CD4-positive, alpha-beta T cell (primary cell): Measurements from ENCODE around the gene SEMA3F. TPM values are rescaled to one million over a fixed set of nuclear protein-coding genes. Genes with fewer than 3 reads are reported as not detected.

Experiments used
- ATAC-seq: fragments of 200-7000 bp; cut with Tn5 transposase; one replicate; pipeline ENCODE4 v1.10.0; 2022; ENCODE audit warnings: mild to moderate bottlenecking; ENCODE audit not compliant: poor library complexity
- CTCF ChIA-PET: fragments of 350-600 bp; sonication (Branson Sonifier 250); formaldehyde crosslinking; loops from one replicate; lab custom pipeline; 2021; ENCODE audit warnings: antibody characterized with exemption, inconsistent platforms; lab: Charles Lee
- POLR2A ChIA-PET: fragments of 350-600 bp; sonication (Branson Sonifier 250); formaldehyde crosslinking; loops from one replicate; lab custom pipeline; 2021; ENCODE audit warnings: antibody characterized with exemption, inconsistent platforms; lab: Charles Lee
- DNase-seq, 14 experiments: peaks; one replicate each; pipeline ENCODE4 v3.0.0-alpha.2; 2013 to 2020; ENCODE audit warnings: mixed read lengths in 2 of 14
- H3K27ac ChIP-seq, 2 donors: one replicate each; pipeline versions ENCODE4 v1.5.1 to v1.7.0; 2013; ENCODE audit warnings: low read length in 2 of 2, low read depth in 1 of 2, mild to moderate bottlenecking in 1 of 2
- H3K27me3 ChIP-seq, 2 experiments: 1 replicate in 1 of 2; 2 replicates in 1 of 2; pipeline versions ENCODE4 v1.6.1 to v1.7.0; 2013; ENCODE audit warnings: low read length in 2 of 2, control low read depth in 1 of 2, mild to moderate bottlenecking in 1 of 2, moderate library complexity in 1 of 2; ENCODE audit not compliant: insufficient read depth in 2 of 2, control insufficient read depth in 1 of 2
- H3K36me3 ChIP-seq: one replicate; pipeline ENCODE4 v1.6.1; 2013; ENCODE audit warnings: low read length, control low read depth; ENCODE audit not compliant: insufficient read depth
- H3K4me1 ChIP-seq: one replicate; pipeline ENCODE4 v1.6.1; 2013; ENCODE audit warnings: low read length, control low read depth; ENCODE audit not compliant: insufficient read depth
- H3K4me3 ChIP-seq: one replicate; pipeline ENCODE4 v1.5.1; 2013; ENCODE audit warnings: mild to moderate bottlenecking, low read length, moderate library complexity
- H3K9me3 ChIP-seq, 2 experiments: 1 replicate in 1 of 2; 2 replicates in 1 of 2; pipeline versions ENCODE4 v1.6.1 to v1.7.0; 2013; ENCODE audit warnings: low read length in 2 of 2, mild to moderate bottlenecking in 2 of 2, control low read depth in 1 of 2, moderate library complexity in 1 of 2; ENCODE audit not compliant: control insufficient read depth in 1 of 2, insufficient read depth in 1 of 2
- H3K27ac Mint-ChIP-seq: one replicate; pipeline ENCODE4 v1.8.0; 2020; ENCODE audit warnings: mixed read lengths
- H3K27me3 Mint-ChIP-seq: one replicate; pipeline ENCODE4 v1.8.0; 2021; ENCODE audit warnings: mixed read lengths
- H3K36me3 Mint-ChIP-seq: one replicate; pipeline ENCODE4 v1.8.0; 2021; ENCODE audit warnings: low read depth, mixed read lengths
- H3K4me1 Mint-ChIP-seq: one replicate; pipeline ENCODE4 v1.8.0; 2021; ENCODE audit warnings: low read depth, mixed read lengths
- H3K4me3 Mint-ChIP-seq: one replicate; pipeline ENCODE4 v1.8.0; 2020; ENCODE audit warnings: mild to moderate bottlenecking, mixed read lengths
- H3K9me3 Mint-ChIP-seq: one replicate; pipeline ENCODE4 v1.8.0; 2020; ENCODE audit warnings: mixed read lengths
- CTCF ChIP-seq: fragments of 200-600 bp; IDR thresholded peaks from one replicate; pipeline ENCODE4 v1.8.0; 2022; ENCODE audit warnings: antibody characterized with exemption, mild to moderate bottlenecking
- intact Hi-C, 2 experiments: fragments of 100-400 bp; cut with DNase I in 1 of 2; cut with micrococcal nuclease in 1 of 2; formaldehyde crosslinking; loops; one replicate each; pipeline versions ENCODE4 v1.15.1 to v1.9.0; 2023 to 2025; cut with DNase I, micrococcal nuclease
- total RNA-seq, 174 experiments: library from RNA in 2 of 174; stranded (reverse) in 2 of 174; gene quantifications; one replicate each; pipeline ENCODE4 v1.2.3 and lab custom pipeline; 2021 to 2026

Gene SEMA3F
- total RNA-seq, 2 experiments from 2014 or later, result 0.22 to 1.1 TPM

GRCh38 chr3:50163572-50164455 is 8.7 kb downstream of the SEMA3F start:
- Histone ChIP-seq H3K4me3 (no peak overlapping the region), H3K27me3 (no peaks in the 10 kb centered on the region), H3K4me1 (no peaks in the 10 kb centered on the region), H3K36me3 (no peaks in the 10 kb centered on the region), H3K27ac (no peak overlapping the region), H3K9me3 (no peaks in the 10 kb centered on the region)
- DNase-seq (no peak), ATAC-seq (no peak)
- ChIA-PET CTCF (no interaction called here), POLR2A (no interaction called here)
- no peaks in the 10 kb centered on the region for H3K4me1 Mint-ChIP-seq
- no peaks in the 10 kb centered on the region for H3K36me3 Mint-ChIP-seq
- no peak overlapping the region for H3K4me3 Mint-ChIP-seq
- H3K27ac Mint-ChIP-seq, result no peak overlapping the region
- intact Hi-C loops, result loop anchor here in 1 of 2 experiments (10.0 kb wide), 1 partner anchor 231 kb away; no protein-coding TSS in a partner anchor
- H3K27me3 Mint-ChIP-seq, result peaks cover 3% of the 10 kb centered on the region
- no peak for TF ChIP-seq CTCF
- no peaks in the 10 kb centered on the region for H3K9me3 Mint-ChIP-seq

GRCh38 chr3:50164481-50164880 is 9.4 kb downstream of the SEMA3F start:
- H3K4me3 Mint-ChIP-seq, result no peak overlapping the region
- Histone ChIP-seq H3K4me1 (no peaks in the 10 kb centered on the region), H3K36me3 (no peaks in the 10 kb centered on the region), H3K27me3 (no peaks in the 10 kb centered on the region), H3K27ac (no peak overlapping the region), H3K9me3 (no peaks in the 10 kb centered on the region), H3K4me3 (no peak overlapping the region)
- no peaks in the 10 kb centered on the region for H3K36me3 Mint-ChIP-seq
- DNase-seq, result no peak
- no peaks in the 10 kb centered on the region for H3K27me3 Mint-ChIP-seq
- intact Hi-C loops, result loop anchor here in 1 of 2 experiments (10.0 kb wide), 1 partner anchor 230 kb away; no protein-coding TSS in a partner anchor
- ChIA-PET CTCF (no interaction called here), POLR2A (no interaction called here)
- H3K9me3 Mint-ChIP-seq, result no peaks in the 10 kb centered on the region
- no peaks in the 10 kb centered on the region for H3K4me1 Mint-ChIP-seq
- no peak for ATAC-seq
- no peak overlapping the region for H3K27ac Mint-ChIP-seq
- TF ChIP-seq CTCF, result no peak

- TF ChIP-seq CTCF, result no peak
- Histone ChIP-seq H3K4me1 (no peaks in the 10 kb centered on the region), H3K27me3 (no peaks in the 10 kb centered on the region), H3K4me3 (no peak overlapping the region), H3K36me3 (no peaks in the 10 kb centered on the region), H3K27ac (no peak overlapping the region), H3K9me3 (no peaks in the 10 kb centered on the region)
- intact Hi-C loops, result loop anchor here in 1 of 2 experiments (10.0 kb wide), 1 partner anchor 230 kb away; no protein-coding TSS in a partner anchor
- ChIA-PET CTCF (no interaction called here), POLR2A (no interaction called here)
- Mint-ChIP-seq H3K4me3 (no peak overlapping the region), H3K36me3 (no peaks in the 10 kb centered on the region), H3K27me3 (no peaks in the 10 kb centered on the region), H3K4me1 (no peaks in the 10 kb centered on the region), H3K9me3 (no peaks in the 10 kb centered on the region), H3K27ac (no peak overlapping the region)
- ATAC-seq, result no peak
- DNase-seq, result no peak
Measured at GRCh38 chr3:50164984-50165909, 10.1 kb downstream of the SEMA3F start.
